Vagina (tissue), 2 donors: ENCODE measurements around the gene PPARA. TPM values are rescaled to one million over a fixed set of nuclear protein-coding genes. Genes with fewer than 3 reads are reported as not detected.

ENCODE experiments used
- DNase-seq, 2 donors: peaks; one replicate each; pipeline ENCODE4 v3.0.0-alpha.2; 2017; ENCODE audit errors: extremely low spot score in 2 of 2
- H3K27ac ChIP-seq: fragments of 200-600 bp; sonication (generic); one replicate; pipeline ENCODE4 v1.5.1; 2019
- H3K27me3 ChIP-seq: fragments of 200-600 bp; sonication (generic); one replicate; pipeline ENCODE4 v1.5.1; 2019
- H3K36me3 ChIP-seq, 2 donors: fragments of 200-600 bp; sonication (generic); one replicate each; pipeline ENCODE4 v1.5.1; 2017 to 2019
- H3K4me1 ChIP-seq: fragments of 200-600 bp; sonication (generic); one replicate; pipeline ENCODE4 v1.5.1; 2019
- H3K4me3 ChIP-seq, 2 donors: fragments of 200-600 bp; sonication (generic); 1 replicate in 1 of 2; 2 replicates in 1 of 2; pipeline ENCODE4 v1.5.1; 2016 to 2019
- H3K9me3 ChIP-seq: fragments of 200-600 bp; sonication (generic); one replicate; pipeline ENCODE4 v1.5.1; 2019
- POLR2A ChIP-seq, 2 donors: fragments of 450-650 bp; IDR thresholded peaks; one replicate each; pipeline ENCODE4 v1.6.1; 2017; ENCODE audit warnings: antibody characterized with exemption in 2 of 2, mild to moderate bottlenecking in 2 of 2, moderate library complexity in 2 of 2
- POLR2AphosphoS5 ChIP-seq, 2 donors: sonication (generic); formaldehyde crosslinking; IDR thresholded peaks; one replicate each; pipeline ENCODE4 v1.9.0; 2017; ENCODE audit warnings: antibody characterized with exemption in 2 of 2, mild to moderate bottlenecking in 2 of 2, low read depth in 1 of 2; ENCODE audit not compliant: insufficient read depth in 1 of 2
- intact Hi-C: fragments of 100-400 bp; cut with DNase I; formaldehyde crosslinking; loops from one replicate; pipeline ENCODE4 v1.15.1; 2023
- total RNA-seq: library from RNA; depleted of rRNA; stranded (reverse); fragments of >200 nt; gene quantifications from one replicate; pipeline ENCODE4 v1.2.3, GENCODE V29; 2016
- TF ChIP-seq, protein P1 (sequence below), 3 experiments: fragments of 450-650 bp in 2 of 3; fragments of 200-600 bp in 1 of 3; sonication (generic) in 1 of 3; IDR thresholded peaks; one replicate each; pipeline ENCODE4 v1.5.1; 2017 to 2019; ENCODE audit warnings: antibody characterized with exemption in 3 of 3, mild to moderate bottlenecking in 2 of 3, moderate library complexity in 2 of 3

PPARA gene
- total RNA-seq, 1 donor from 2014 or later, result 13.5 TPM

DNA sequence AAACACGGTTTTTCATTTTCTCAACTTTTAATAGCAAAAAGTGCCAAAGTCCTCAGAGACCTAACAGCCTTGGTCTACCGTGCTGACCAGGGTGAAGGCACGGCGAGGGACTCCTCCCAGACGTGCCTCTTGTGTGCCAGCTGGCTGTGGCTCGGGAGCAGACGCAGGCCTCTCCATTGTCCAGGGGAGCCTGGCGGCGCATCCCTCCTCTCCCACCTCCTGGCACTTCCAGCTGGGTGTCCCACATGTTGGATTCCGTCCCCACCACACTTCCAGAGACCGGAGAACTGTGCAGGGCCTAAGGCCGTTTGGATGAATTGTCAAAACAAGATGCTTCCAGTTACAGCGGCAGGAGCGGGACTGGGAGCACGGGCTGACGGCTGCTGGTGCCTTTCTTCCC, 88.2 kb downstream of the PPARA start:
- Histone ChIP-seq H3K36me3 (peaks cover 0 to 15% of the 10 kb centered on the region in 2 donors), H3K4me1 (no peaks in the 10 kb centered on the region), H3K9me3 (no peaks in the 10 kb centered on the region), H3K4me3 (no peak overlapping the region), H3K27ac (no peak overlapping the region), H3K27me3 (no peaks in the 10 kb centered on the region)
- intact Hi-C loops, result no loop called here
- TF ChIP-seq POLR2AphosphoS5 (IDR thresholded peaks at IDR 0.05; ENCODE audit: insufficient read depth in 1 of 2, low read depth in 1 of 2) (no peak), POLR2A (IDR thresholded peaks at IDR 0.05) (no peak)
- TF ChIP-seq, protein P1, sequence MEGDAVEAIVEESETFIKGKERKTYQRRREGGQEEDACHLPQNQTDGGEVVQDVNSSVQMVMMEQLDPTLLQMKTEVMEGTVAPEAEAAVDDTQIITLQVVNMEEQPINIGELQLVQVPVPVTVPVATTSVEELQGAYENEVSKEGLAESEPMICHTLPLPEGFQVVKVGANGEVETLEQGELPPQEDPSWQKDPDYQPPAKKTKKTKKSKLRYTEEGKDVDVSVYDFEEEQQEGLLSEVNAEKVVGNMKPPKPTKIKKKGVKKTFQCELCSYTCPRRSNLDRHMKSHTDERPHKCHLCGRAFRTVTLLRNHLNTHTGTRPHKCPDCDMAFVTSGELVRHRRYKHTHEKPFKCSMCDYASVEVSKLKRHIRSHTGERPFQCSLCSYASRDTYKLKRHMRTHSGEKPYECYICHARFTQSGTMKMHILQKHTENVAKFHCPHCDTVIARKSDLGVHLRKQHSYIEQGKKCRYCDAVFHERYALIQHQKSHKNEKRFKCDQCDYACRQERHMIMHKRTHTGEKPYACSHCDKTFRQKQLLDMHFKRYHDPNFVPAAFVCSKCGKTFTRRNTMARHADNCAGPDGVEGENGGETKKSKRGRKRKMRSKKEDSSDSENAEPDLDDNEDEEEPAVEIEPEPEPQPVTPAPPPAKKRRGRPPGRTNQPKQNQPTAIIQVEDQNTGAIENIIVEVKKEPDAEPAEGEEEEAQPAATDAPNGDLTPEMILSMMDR (IDR thresholded peaks at IDR 0.05), result no peak
- no peak for DNase-seq

DNA sequence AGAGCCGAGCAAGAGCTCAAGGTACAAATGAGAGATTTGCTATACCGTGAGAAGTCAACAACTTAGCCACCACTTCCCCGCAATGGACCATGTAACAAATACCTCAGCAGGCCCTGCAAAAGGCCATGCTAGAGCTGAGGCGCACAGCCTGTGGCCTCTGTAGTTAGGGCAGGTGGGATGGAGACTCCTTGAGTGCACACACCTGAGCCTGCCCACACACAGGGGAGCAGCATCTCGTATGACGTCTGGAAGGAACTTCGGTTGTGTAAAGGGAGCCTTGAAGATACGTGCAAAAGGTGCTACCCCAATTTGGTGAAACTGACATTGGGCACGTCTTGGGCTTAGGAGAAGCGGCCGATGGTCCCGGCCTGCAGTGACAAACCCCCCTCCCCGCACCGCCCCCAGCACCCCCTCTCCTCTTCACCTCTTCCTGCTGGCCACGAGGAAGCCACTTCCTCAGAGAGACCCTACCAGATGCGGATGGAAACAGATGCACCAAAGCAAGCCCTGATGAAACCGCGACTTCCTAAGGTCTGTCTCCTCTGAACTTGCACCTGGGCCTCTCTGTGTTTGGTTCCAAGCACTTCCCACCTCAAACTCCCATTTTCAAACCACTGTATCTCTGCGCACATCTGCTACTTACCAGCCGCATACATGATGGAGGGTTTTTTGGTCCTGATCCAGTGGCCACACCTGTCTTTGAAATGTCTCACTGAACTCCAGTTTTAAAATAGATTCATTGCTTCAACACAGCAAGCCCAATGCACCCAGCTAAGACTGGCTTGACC, 89.1 kb downstream of the PPARA start:
- TF ChIP-seq POLR2AphosphoS5 (IDR thresholded peaks at IDR 0.05; ENCODE audit: insufficient read depth in 1 of 2, low read depth in 1 of 2) (no peak), POLR2A (IDR thresholded peaks at IDR 0.05) (no peak)
- TF ChIP-seq, protein P1 (IDR thresholded peaks at IDR 0.05), result no peak
- Histone ChIP-seq H3K9me3 (no peaks in the 10 kb centered on the region), H3K4me3 (no peak overlapping the region), H3K27ac (no peak overlapping the region), H3K36me3 (peaks cover 0 to 14% of the 10 kb centered on the region in 2 donors), H3K4me1 (no peaks in the 10 kb centered on the region), H3K27me3 (no peaks in the 10 kb centered on the region)
- intact Hi-C loops, result no loop called here
- DNase-seq, result no peak

DNA sequence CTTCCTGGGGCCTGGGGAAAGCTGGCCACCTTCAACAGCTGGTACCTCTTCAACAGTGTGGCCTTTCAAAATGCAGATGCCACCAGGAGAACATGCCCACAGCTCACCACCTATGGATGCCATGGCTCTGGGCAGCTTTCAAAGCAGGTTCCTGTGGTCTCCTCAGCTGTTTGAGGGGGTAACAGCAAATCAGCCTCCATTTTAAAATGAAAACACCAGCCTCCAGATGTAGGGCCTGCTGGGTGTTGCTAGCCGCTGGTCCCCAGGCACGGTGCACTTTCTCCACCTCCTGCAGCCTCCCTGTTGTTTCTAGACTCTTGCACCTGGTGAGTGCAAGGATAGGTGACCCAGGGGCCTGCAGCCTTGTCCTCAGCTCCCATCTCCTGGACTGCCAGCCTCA, 89.7 kb downstream of the PPARA start:
- peaks cover 0 to 8% of the 10 kb centered on the region in 2 donors for H3K36me3 ChIP-seq
- H3K4me3 ChIP-seq, result no peak overlapping the region
- no peak overlapping the region for H3K27ac ChIP-seq
- intact Hi-C loops, result no loop called here
- no peaks in the 10 kb centered on the region for H3K4me1 ChIP-seq
- no peaks in the 10 kb centered on the region for H3K9me3 ChIP-seq
- no peak for DNase-seq
- no peaks in the 10 kb centered on the region for H3K27me3 ChIP-seq
- TF ChIP-seq, protein P1 (IDR thresholded peaks at IDR 0.05), result no peak
- TF ChIP-seq POLR2AphosphoS5 (IDR thresholded peaks at IDR 0.05; ENCODE audit: insufficient read depth in 1 of 2, low read depth in 1 of 2) (no peak), POLR2A (IDR thresholded peaks at IDR 0.05) (no peak)

DNA sequence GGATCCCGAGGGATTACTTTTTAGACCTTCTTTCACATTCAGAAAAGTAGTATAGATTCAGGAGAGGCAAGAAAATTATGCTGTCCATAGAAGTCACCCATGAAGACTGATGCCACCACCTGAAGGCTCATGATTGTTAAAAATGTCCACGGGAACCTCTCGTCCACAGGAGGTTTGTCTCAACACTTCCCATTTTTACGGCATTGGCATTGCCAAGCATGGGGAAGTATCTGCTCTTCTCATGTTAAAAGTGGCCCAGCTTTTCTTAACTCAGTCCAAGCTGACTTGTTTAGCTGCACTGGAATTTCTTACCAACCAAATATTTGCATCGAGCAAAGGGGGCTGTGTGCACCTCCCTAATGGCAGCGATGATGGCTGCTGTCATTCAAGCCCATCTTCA, 90.2 kb downstream of the PPARA start:
- Histone ChIP-seq H3K27me3 (no peaks in the 10 kb centered on the region), H3K4me1 (no peaks in the 10 kb centered on the region), H3K9me3 (no peaks in the 10 kb centered on the region), H3K4me3 (no peak overlapping the region), H3K36me3 (peaks cover 0 to 3% of the 10 kb centered on the region in 2 donors), H3K27ac (no peak overlapping the region)
- TF ChIP-seq, protein P1 (IDR thresholded peaks at IDR 0.05), result no peak
- no peak for TF ChIP-seq POLR2AphosphoS5 (IDR thresholded peaks at IDR 0.05; ENCODE audit: insufficient read depth in 1 of 2, low read depth in 1 of 2)
- no peak for TF ChIP-seq POLR2A (IDR thresholded peaks at IDR 0.05)
- intact Hi-C loops, result no loop called here
- no peak for DNase-seq

DNA sequence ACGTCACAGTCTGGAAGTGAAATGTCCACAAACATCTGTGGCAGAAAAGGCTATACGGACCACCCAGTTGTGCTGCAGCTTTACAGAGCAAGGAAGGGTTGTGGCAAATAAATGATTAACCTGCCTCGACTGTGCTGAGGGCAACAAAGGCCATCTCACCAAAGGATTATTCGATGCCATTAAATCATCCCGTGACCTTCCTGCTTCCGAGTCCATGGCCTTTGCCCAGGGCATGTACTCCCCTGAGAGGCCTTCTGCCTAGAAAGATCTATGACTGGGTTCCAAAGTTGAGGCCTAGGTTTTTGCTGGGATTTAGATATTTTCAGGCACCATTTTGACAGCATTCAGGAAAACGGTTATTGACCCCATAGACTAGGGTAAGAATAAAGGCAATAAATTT, 90.6 kb downstream of the PPARA start:
- no peak for DNase-seq
- Histone ChIP-seq H3K9me3 (no peaks in the 10 kb centered on the region), H3K4me1 (no peaks in the 10 kb centered on the region), H3K4me3 (no peak overlapping the region), H3K27me3 (no peaks in the 10 kb centered on the region), H3K27ac (no peak overlapping the region), H3K36me3 (no peaks in the 10 kb centered on the region)
- no peak for TF ChIP-seq POLR2A (IDR thresholded peaks at IDR 0.05)
- TF ChIP-seq, protein P1 (IDR thresholded peaks at IDR 0.05), result no peak
- TF ChIP-seq POLR2AphosphoS5 (IDR thresholded peaks at IDR 0.05; ENCODE audit: insufficient read depth in 1 of 2, low read depth in 1 of 2), result no peak
- intact Hi-C loops, result no loop called here
